ENCODE measurements around the gene EFNA5. TPM values are rescaled to one million over a fixed set of nuclear protein-coding genes. Genes with fewer than 3 reads are reported as not detected.

EFNA5 gene
- total RNA-seq, 1 experiment from 2014 or later: 0.22 TPM

DNA sequence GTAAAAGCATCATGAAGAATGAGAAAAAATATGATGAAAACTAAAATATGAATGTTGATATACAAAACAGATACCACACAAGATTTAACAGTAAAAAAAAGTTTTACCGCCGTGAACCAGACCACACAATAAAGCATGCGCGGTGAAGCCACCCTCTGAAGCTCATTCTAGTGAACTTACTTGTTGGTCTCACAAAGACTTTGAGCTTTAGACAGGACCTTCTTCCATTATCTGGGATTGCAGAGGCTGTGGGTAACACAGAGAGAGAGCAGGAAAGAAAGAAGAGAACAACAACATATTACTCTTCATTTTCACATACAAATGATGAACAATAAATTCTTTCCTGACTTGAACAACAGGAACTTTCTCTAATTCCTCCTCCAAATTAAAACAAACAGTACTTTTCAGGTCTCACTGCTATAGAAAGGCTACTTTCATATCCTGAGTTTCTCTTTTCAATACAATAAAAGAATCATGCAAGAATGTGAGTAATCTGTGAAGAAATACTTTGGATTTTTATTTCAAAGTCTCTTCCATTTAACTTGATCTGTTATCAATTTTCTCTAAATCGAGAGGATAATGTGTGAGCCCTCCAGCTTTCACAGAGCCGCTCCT, 283.1 kb downstream of the EFNA5 start:
- Histone ChIP-seq H3K9ac (ENCODE audit: low read length) (no peak overlapping the region), H3K27ac (ENCODE audit: low read depth, low read length) (no peak overlapping the region), H2AFZ (ENCODE audit: low read depth, low read length, poor library complexity, severe bottlenecking) (no peak overlapping the region), H3K36me3 (ENCODE audit: control insufficient read depth in 1 of 2, insufficient read depth in 2 of 2, low read length in 2 of 2) (no peaks in the 10 kb centered on the region), H3K4me2 (ENCODE audit: low read length) (peak overlapping the region; percentile 19; the same call in 1 of the 2 replicates), H3K4me1 (ENCODE audit: control insufficient read depth in 1 of 2, insufficient read depth in 2 of 2, low read length in 2 of 2) (peaks cover 9 to 22% of the 10 kb centered on the region in 2 experiments; a peak in 3 of 4 replicates), H3K27me3 (ENCODE audit: insufficient read depth, low read length) (no peaks in the 10 kb centered on the region), H4K20me1 (ENCODE audit: insufficient read depth) (no peaks in the 10 kb centered on the region), H3K4me3 (replicated peaks in 1 of 2; ENCODE audit: low read depth in 1 of 2, low read length in 2 of 2) (no peak overlapping the region), H3K79me2 (ENCODE audit: insufficient read depth, low read length) (no peaks in the 10 kb centered on the region), H3K9me2 (ENCODE audit: insufficient read depth) (no peaks in the 10 kb centered on the region), H3K9me3 (ENCODE audit: control insufficient read depth in 1 of 2, insufficient read depth in 1 of 2, low read depth in 1 of 2, low read length in 2 of 2) (no peaks in the 10 kb centered on the region)
- ATAC-seq (no peak), DNase-seq (ENCODE audit: low read depth, low spot score) (no peak)
- no TSS peak for BruUV-seq (replicated peaks)
- TF ChIP-seq EZH2phosphoT487 (IDR thresholded peaks at IDR 0.05; ENCODE audit: borderline replicate concordance) (no peak), EZH2 (IDR thresholded peaks at IDR 0.05) (no peak), CBX3 (IDR thresholded peaks at IDR 0.05; ENCODE audit: low read depth) (no peak), ZNF274 (IDR thresholded peaks at IDR 0.05; ENCODE audit: low read depth, low read length) (no peak), TCF7L2 (IDR thresholded peaks at IDR 0.05; ENCODE audit: borderline replicate concordance, extremely low read depth, insufficient read depth, insufficient read length) (no peak), ZFX (IDR thresholded peaks at IDR 0.05) (no peak), SIN3A (IDR thresholded peaks at IDR 0.05; ENCODE audit: low read depth) (no peak), RAD21 (IDR thresholded peaks at IDR 0.05; ENCODE audit: low read depth) (no peak), ELF1 (IDR thresholded peaks at IDR 0.05; ENCODE audit: borderline replicate concordance, low read depth) (no peak), YY1 (IDR thresholded peaks at IDR 0.05; ENCODE audit: extremely low read depth, insufficient replicate concordance, low read depth, low read length) (no peak), SRF (IDR thresholded peaks at IDR 0.05; ENCODE audit: low read depth) (no peak), CEBPB (IDR thresholded peaks at IDR 0.05; ENCODE audit: low read depth) (no peak), SP1 (IDR thresholded peaks at IDR 0.05; ENCODE audit: low read depth) (no peak)
- TF ChIP-seq, protein P1, sequence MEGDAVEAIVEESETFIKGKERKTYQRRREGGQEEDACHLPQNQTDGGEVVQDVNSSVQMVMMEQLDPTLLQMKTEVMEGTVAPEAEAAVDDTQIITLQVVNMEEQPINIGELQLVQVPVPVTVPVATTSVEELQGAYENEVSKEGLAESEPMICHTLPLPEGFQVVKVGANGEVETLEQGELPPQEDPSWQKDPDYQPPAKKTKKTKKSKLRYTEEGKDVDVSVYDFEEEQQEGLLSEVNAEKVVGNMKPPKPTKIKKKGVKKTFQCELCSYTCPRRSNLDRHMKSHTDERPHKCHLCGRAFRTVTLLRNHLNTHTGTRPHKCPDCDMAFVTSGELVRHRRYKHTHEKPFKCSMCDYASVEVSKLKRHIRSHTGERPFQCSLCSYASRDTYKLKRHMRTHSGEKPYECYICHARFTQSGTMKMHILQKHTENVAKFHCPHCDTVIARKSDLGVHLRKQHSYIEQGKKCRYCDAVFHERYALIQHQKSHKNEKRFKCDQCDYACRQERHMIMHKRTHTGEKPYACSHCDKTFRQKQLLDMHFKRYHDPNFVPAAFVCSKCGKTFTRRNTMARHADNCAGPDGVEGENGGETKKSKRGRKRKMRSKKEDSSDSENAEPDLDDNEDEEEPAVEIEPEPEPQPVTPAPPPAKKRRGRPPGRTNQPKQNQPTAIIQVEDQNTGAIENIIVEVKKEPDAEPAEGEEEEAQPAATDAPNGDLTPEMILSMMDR (IDR thresholded peaks at IDR 0.05 in 2 of 3, conservative IDR thresholded peaks at IDR 0.05 in 1 of 3; ENCODE audit: borderline replicate concordance in 1 of 3, insufficient read depth in 1 of 3, low read depth in 2 of 3, low read length in 2 of 3): no peak
- TF ChIP-seq, protein P2, sequence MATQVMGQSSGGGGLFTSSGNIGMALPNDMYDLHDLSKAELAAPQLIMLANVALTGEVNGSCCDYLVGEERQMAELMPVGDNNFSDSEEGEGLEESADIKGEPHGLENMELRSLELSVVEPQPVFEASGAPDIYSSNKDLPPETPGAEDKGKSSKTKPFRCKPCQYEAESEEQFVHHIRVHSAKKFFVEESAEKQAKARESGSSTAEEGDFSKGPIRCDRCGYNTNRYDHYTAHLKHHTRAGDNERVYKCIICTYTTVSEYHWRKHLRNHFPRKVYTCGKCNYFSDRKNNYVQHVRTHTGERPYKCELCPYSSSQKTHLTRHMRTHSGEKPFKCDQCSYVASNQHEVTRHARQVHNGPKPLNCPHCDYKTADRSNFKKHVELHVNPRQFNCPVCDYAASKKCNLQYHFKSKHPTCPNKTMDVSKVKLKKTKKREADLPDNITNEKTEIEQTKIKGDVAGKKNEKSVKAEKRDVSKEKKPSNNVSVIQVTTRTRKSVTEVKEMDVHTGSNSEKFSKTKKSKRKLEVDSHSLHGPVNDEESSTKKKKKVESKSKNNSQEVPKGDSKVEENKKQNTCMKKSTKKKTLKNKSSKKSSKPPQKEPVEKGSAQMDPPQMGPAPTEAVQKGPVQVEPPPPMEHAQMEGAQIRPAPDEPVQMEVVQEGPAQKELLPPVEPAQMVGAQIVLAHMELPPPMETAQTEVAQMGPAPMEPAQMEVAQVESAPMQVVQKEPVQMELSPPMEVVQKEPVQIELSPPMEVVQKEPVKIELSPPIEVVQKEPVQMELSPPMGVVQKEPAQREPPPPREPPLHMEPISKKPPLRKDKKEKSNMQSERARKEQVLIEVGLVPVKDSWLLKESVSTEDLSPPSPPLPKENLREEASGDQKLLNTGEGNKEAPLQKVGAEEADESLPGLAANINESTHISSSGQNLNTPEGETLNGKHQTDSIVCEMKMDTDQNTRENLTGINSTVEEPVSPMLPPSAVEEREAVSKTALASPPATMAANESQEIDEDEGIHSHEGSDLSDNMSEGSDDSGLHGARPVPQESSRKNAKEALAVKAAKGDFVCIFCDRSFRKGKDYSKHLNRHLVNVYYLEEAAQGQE (IDR thresholded peaks at IDR 0.05; ENCODE audit: low read depth): no peak
- TF ChIP-seq, protein P3, sequence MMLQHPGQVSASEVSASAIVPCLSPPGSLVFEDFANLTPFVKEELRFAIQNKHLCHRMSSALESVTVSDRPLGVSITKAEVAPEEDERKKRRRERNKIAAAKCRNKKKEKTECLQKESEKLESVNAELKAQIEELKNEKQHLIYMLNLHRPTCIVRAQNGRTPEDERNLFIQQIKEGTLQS (IDR thresholded peaks at IDR 0.05): no peak
- TF ChIP-seq, protein P4, sequence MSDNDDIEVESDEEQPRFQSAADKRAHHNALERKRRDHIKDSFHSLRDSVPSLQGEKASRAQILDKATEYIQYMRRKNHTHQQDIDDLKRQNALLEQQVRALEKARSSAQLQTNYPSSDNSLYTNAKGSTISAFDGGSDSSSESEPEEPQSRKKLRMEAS (IDR thresholded peaks at IDR 0.05): no peak
- RAD21 ChIA-PET (ENCODE audit: low non-redundant PET in 1 of 2, low total read pairs in 2 of 2, uncharacterized antibody in 2 of 2, unreplicated experiment in 2 of 2): no interaction called here
- CTCF ChIA-PET: no interaction called here
- intact Hi-C loops (cut with micrococcal nuclease): no loop called here
- POLR2A ChIA-PET: no interaction called here
